HCT116 (cell line): ENCODE measurements around the gene STXBP5. TPM values are rescaled to one million over a fixed set of nuclear protein-coding genes. Genes with fewer than 3 reads are reported as not detected.

Experiments used
- ATAC-seq: fragments of 200-7000 bp; cut with Tn5 transposase; 2 replicates; pipeline ENCODE4 v1.9.1; 2020; ENCODE audit warnings: mild to moderate bottlenecking, moderate library complexity
- Bru-seq: library from RNA; stranded (reverse); fragments of 400-500 nt; gene quantifications from one replicate; lab custom pipeline; 2021; lab: Mats Ljungman, UMichigan
- BruChase-seq, 2 experiments: library from RNA; stranded (reverse); fragments of 400-500 nt; gene quantifications; one replicate each; lab custom pipeline; 2021; lab: Mats Ljungman, UMichigan
- BruUV-seq: library from RNA; stranded (reverse); fragments of 400-500 nt; replicated peaks from 2 replicates; lab custom pipeline; 2021; lab: Mats Ljungman, UMichigan
- CTCF ChIA-PET: fragments of 300-600 bp; sonication (Branson Sonifier 250); formaldehyde crosslinking; loops from one replicate; lab custom pipeline; 2021; ENCODE audit warnings: antibody characterized with exemption; lab: Charles Lee
- POLR2A ChIA-PET: fragments of 300-600, 350-600 bp; sonication (Branson Sonifier 250); formaldehyde crosslinking; loops from one replicate; lab custom pipeline; 2021; ENCODE audit warnings: antibody characterized with exemption; lab: Charles Lee
- RAD21 ChIA-PET, 2 experiments: fragments of 300-600 bp; sonication (Branson Sonifier 250); formaldehyde crosslinking; loops; one replicate each; lab custom pipeline; 2023; ENCODE audit warnings: low total read pairs in 2 of 2; ENCODE audit not compliant: uncharacterized antibody in 2 of 2, unreplicated experiment in 2 of 2, low non-redundant PET in 1 of 2; lab: Charles Lee
- DNase-seq: peaks from one replicate; pipeline ENCODE4 v3.0.0-alpha.2; 2010; ENCODE audit warnings: low read depth, low spot score
- H2AFZ ChIP-seq: fragments of 200-600 bp; shearing (Covaris generic), sonication (generic); 2 replicates; pipeline ENCODE4 v1.6.1; 2017; ENCODE audit warnings: low read depth, mixed run types, mixed read lengths, antibody characterized with exemption, low read length; ENCODE audit not compliant: poor library complexity, severe bottlenecking
- H3K27ac ChIP-seq: 2 replicates; pipeline ENCODE4 v1.5.1; 2012; ENCODE audit warnings: low read depth, low read length
- H3K27me3 ChIP-seq: fragments of 200-600 bp; sonication (generic); 2 replicates; pipeline ENCODE4 v1.6.1; 2016; ENCODE audit warnings: mixed run types, low read length, mixed read lengths; ENCODE audit not compliant: insufficient read depth
- H3K36me3 ChIP-seq, 2 experiments: fragments of 200-500 bp in 1 of 2; fragments of 200-600 bp in 1 of 2; sonication (Bioruptor generic) in 1 of 2; sonication (generic) in 1 of 2; 2 replicates each; pipeline versions ENCODE4 v1.5.1 to v1.6.1; 2014 to 2016; ENCODE audit warnings: low read length in 2 of 2, inconsistent platforms in 1 of 2, mixed read lengths in 1 of 2, mixed run types in 1 of 2; ENCODE audit not compliant: insufficient read depth in 2 of 2, control insufficient read depth in 1 of 2
- H3K4me1 ChIP-seq, 2 experiments: fragments of 200-600 bp in 1 of 2; sonication (generic) in 1 of 2; 2 replicates each; pipeline versions ENCODE4 v1.5.1 to v1.6.1; 2012 to 2017; ENCODE audit warnings: low read length in 2 of 2, inconsistent platforms in 1 of 2, mild to moderate bottlenecking in 1 of 2, mixed read lengths in 1 of 2, mixed run types in 1 of 2, moderate library complexity in 1 of 2; ENCODE audit not compliant: insufficient read depth in 2 of 2, control insufficient read depth in 1 of 2
- H3K4me2 ChIP-seq: fragments of 200-600 bp; sonication (generic); 2 replicates; pipeline ENCODE4 v1.6.1; 2017; ENCODE audit warnings: mixed run types, low read length, mixed read lengths
- H3K4me3 ChIP-seq, 2 experiments: fragments of 200-600 bp in 1 of 2; sonication (generic) in 1 of 2; replicated peaks in 1 of 2; 2 replicates each; pipeline ENCODE4 v1.5.1; 2011 to 2016; ENCODE audit warnings: low read length in 2 of 2, control low read depth in 1 of 2, low read depth in 1 of 2, mild to moderate bottlenecking in 1 of 2, mixed read lengths in 1 of 2, mixed run types in 1 of 2
- H3K79me2 ChIP-seq: fragments of 200-600 bp; sonication (generic); 2 replicates; pipeline ENCODE4 v1.6.1; 2017; ENCODE audit warnings: mild to moderate bottlenecking, mixed run types, low read length, moderate library complexity, mixed read lengths; ENCODE audit not compliant: insufficient read depth
- H3K9ac ChIP-seq: fragments of 200-600 bp; sonication (generic); 2 replicates; pipeline ENCODE4 v1.6.1; 2016; ENCODE audit warnings: low read length, mixed read lengths
- H3K9me2 ChIP-seq: fragments of 200-600 bp; sonication (generic), shearing (Covaris generic); 2 replicates; pipeline ENCODE4 v1.6.1; 2017; ENCODE audit warnings: mixed run types, mild to moderate bottlenecking, moderate library complexity; ENCODE audit not compliant: insufficient read depth
- H3K9me3 ChIP-seq, 2 experiments: fragments of 200-500 bp in 1 of 2; fragments of 200-600 bp in 1 of 2; sonication (Bioruptor generic) in 1 of 2; sonication (generic) in 1 of 2; 2 replicates each; pipeline ENCODE4 v1.6.1; 2014 to 2017; ENCODE audit warnings: low read length in 2 of 2, mixed read lengths in 2 of 2, inconsistent platforms in 1 of 2, low read depth in 1 of 2, mild to moderate bottlenecking in 1 of 2, mixed run types in 1 of 2, moderate library complexity in 1 of 2; ENCODE audit not compliant: control insufficient read depth in 1 of 2, insufficient read depth in 1 of 2
- H4K20me1 ChIP-seq: fragments of 200-600 bp; sonication (generic), shearing (Covaris generic); 2 replicates; pipeline ENCODE4 v1.6.1; 2017; ENCODE audit warnings: mixed run types, mild to moderate bottlenecking, moderate library complexity; ENCODE audit not compliant: insufficient read depth
- ATF3 ChIP-seq: IDR thresholded peaks from 2 replicates; pipeline ENCODE4 v1.6.1; 2012
- CEBPB ChIP-seq: IDR thresholded peaks from 2 replicates; pipeline ENCODE4 v1.6.1; 2012; ENCODE audit warnings: low read depth
- EZH2 ChIP-seq: fragments of 200-600 bp; sonication (generic); IDR thresholded peaks from 2 replicates; pipeline ENCODE4 v1.6.1; 2017; ENCODE audit warnings: antibody characterized with exemption, mixed run types
- MAX ChIP-seq: IDR thresholded peaks from 2 replicates; pipeline ENCODE4 v1.6.1; 2012
- POLR2AphosphoS5 ChIP-seq: IDR thresholded peaks from 2 replicates; pipeline ENCODE4 v1.6.1; 2011; ENCODE audit warnings: mild to moderate bottlenecking, low read depth, low read length, moderate library complexity
- SIN3A ChIP-seq: IDR thresholded peaks from 2 replicates; pipeline ENCODE4 v1.6.1; 2012; ENCODE audit warnings: low read depth
- SRF ChIP-seq: IDR thresholded peaks from 2 replicates; pipeline ENCODE4 v1.6.1; 2012; ENCODE audit warnings: low read depth
- YY1 ChIP-seq: IDR thresholded peaks from 2 replicates; pipeline ENCODE4 v1.6.1; 2011; ENCODE audit warnings: low read length, low read depth, moderate library complexity, mild to moderate bottlenecking; ENCODE audit not compliant: insufficient replicate concordance; ENCODE audit errors: extremely low read depth
- ZFX ChIP-seq: fragments of 450-650 bp; IDR thresholded peaks from 2 replicates; pipeline ENCODE4 v1.6.1; 2017
- intact Hi-C: fragments of 100-400 bp; cut with micrococcal nuclease; formaldehyde crosslinking; loops from 2 replicates; pipeline ENCODE4 v1.10.0; 2022
- long read RNA-seq: library from polyadenylated mRNA; unstranded; transcript quantifications from one replicate; pipeline ENCODE4 v2.0.0, GENCODE V29; 2021; ENCODE audit not compliant: unreplicated experiment
- polyA plus RNA-seq: library from polyadenylated mRNA; unstranded; fragments of >200 nt; gene quantifications from 2 replicates; pipeline ENCODE4 v1.2.1, GENCODE V29; 2012; ENCODE audit warnings: missing spikeins
- total RNA-seq: library from RNA; stranded (reverse); gene quantifications from one replicate; pipeline ENCODE4 v1.2.1, GENCODE V29; 2021; ENCODE audit not compliant: unreplicated experiment

The STXBP5 gene
- total RNA-seq (12.6 TPM), Bru-seq, nascent RNA (percentile 69 among the genes with signal in this experiment), BruChase-seq, experiment 1, labeled RNA remaining after a 6-hour chase (percentile 62 among the genes with signal in this experiment), BruChase-seq, experiment 2, labeled RNA remaining after a 2-hour chase (percentile 63 among the genes with signal in this experiment)
- polyA plus RNA-seq, result 2.6 and 3.7 TPM in 2 replicates
- long read RNA-seq, full-length matches to known transcripts, result 3 of 18 reads
- long read RNA-seq, partial matches to known transcripts, result 2 of 18 reads
- long read RNA-seq, other reads (novel, unspliced or antisense), result 13 of 18 reads

DNA sequence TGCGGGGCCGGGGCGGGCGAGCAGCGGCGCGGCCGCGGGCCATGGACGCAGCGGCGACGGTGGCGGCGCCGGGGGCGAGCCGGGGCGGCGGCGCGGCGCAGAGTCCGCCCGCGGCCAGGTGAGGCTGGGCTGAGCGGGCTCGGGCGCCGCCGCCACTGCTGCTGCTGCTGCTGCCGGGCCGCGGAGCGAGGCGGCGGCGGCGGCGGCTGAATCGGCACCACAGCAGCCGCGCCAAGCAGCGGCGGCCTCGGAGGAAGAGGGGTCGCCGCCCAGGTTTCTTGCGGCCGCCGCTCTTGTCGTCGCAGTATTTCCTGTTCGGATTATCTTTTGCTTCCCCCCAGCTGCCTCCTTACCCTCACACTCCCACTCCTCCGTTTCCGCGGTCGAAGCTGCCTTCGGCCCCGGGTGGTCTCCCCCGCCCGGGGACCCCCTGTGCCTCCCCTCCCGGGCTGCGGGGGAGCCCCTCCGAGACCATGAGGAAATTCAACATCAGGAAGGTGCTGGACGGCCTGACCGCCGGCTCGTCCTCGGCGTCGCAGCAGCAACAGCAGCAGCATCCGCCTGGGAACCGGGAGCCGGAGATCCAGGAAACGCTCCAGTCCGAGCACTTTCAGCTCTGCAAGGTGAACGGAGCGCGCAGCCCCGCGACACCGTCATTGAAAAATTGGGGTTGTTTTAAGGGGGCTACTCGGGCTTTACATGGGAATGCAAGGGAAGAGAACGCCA is at the start of gene STXBP5:
Gene STXBP5 (plus strand): TSS at position 358 of the 726 bp plus-strand sequence. CDS start 116 bp downstream, at position 474.
- CTCF ChIA-PET, result no interaction called here
- BruUV-seq, result no TSS peak
- TF ChIP-seq POLR2AphosphoS5 (no peak), ZFX (peak; percentile 70), SRF (no peak), CEBPB (no peak), YY1 (no peak), SIN3A (no peak), MAX (no peak)
- H3K9me2 ChIP-seq, result no peaks in the 10 kb centered on the region
- H3K27me3 ChIP-seq, result no peaks in the 10 kb centered on the region
- peaks cover 3 to 12% of the 10 kb centered on the region in 2 experiments; a peak in 3 of 4 replicates for H3K4me1 ChIP-seq
- peaks cover 31% of the 10 kb centered on the region for H3K79me2 ChIP-seq
- no peak for DNase-seq
- no peaks in the 10 kb centered on the region for H4K20me1 ChIP-seq
- H3K4me3 ChIP-seq, result peak within 1 kb of the TSS; percentile 72 to 73
- peak; percentile 50 for ATAC-seq
- peak within 1 kb of the TSS; percentile 81 for H3K27ac ChIP-seq
- H2AFZ ChIP-seq, result peak within 1 kb of the TSS; percentile 100
- intact Hi-C loops, result no loop called here
- no peaks in the 10 kb centered on the region for H3K9me3 ChIP-seq
- peak within 1 kb of the TSS; percentile 98 for H3K4me2 ChIP-seq
- H3K36me3 ChIP-seq, result no peaks in the 10 kb centered on the region
- RAD21 ChIA-PET, result no interaction called here
- POLR2A ChIA-PET, result no interaction called here
- peak within 1 kb of the TSS; percentile 74 for H3K9ac ChIP-seq

DNA sequence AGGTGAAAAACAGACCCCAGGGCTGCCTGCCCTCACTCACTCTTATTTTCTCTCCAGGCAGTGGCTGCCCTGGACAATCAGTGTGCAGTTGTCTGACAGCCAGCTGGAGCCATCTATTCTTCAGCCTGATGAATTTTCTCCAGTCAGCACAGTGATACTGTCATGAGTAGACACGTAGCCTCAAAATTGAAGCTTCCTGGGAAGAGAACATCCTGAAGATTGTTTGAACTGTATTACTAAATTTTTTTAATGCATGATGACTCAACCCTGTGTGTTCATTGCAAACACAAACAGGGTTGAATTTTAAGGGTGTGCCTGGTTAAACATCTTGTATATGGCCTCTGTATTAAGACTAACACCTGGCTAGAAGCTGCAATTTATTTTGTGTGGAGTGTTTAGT is 49.8 kb upstream of the STXBP5 start:
- Histone ChIP-seq H3K9ac (no peak overlapping the region), H3K4me2 (no peak overlapping the region)
- no peak for ATAC-seq
- no peak for TF ChIP-seq EZH2
- TF ChIP-seq CEBPB, result no peak
- no peak for TF ChIP-seq ZFX
- TF ChIP-seq YY1, result no peak
- TF ChIP-seq ATF3, result no peak
- TF ChIP-seq, all 23 proteins: peak for 0
- BruUV-seq, result no TSS peak
- CTCF ChIA-PET, result no interaction called here
- H3K36me3 ChIP-seq, result no peaks in the 10 kb centered on the region
- H3K9me2 ChIP-seq, result no peaks in the 10 kb centered on the region
- RAD21 ChIA-PET, result no interaction called here
- no peaks in the 10 kb centered on the region for H3K27me3 ChIP-seq
- DNase-seq, result no peak
- intact Hi-C loops, result no loop called here
- H3K4me3 ChIP-seq, result no peak overlapping the region
- H2AFZ ChIP-seq, result no peak overlapping the region
- H3K9me3 ChIP-seq, result no peaks in the 10 kb centered on the region
- POLR2A ChIA-PET, result no interaction called here
- no peaks in the 10 kb centered on the region for H4K20me1 ChIP-seq
- H3K27ac ChIP-seq, result no peak overlapping the region
- H3K4me1 ChIP-seq, result 0 out of 4 replicates have a peak, but pooled peaks cover 0 to 4% of the 10 kb centered on the region in 2 experiments
- H3K79me2 ChIP-seq, result no peaks in the 10 kb centered on the region
